Peyer's patch (tissue), 4 donors: Measurements from ENCODE around the gene ATRIP. TPM values are rescaled to one million over a fixed set of nuclear protein-coding genes. Genes with fewer than 3 reads are reported as not detected.

Experiments used
- DNase-seq, 3 donors: peaks; one replicate each; pipeline ENCODE4 v3.0.0-alpha.2; 2017 to 2019
- H3K27ac ChIP-seq, 4 donors: fragments of 200-600 bp; sonication (generic); one replicate each; pipeline ENCODE4 v1.5.1; 2016 to 2019
- H3K27me3 ChIP-seq, 2 donors: fragments of 200-600 bp; sonication (generic); one replicate each; pipeline ENCODE4 v1.5.1; 2019
- H3K36me3 ChIP-seq, 3 donors: fragments of 200-600 bp; sonication (generic); one replicate each; pipeline ENCODE4 v1.5.1; 2016 to 2019
- H3K4me1 ChIP-seq, 4 donors: fragments of 200-600 bp; sonication (generic); one replicate each; pipeline ENCODE4 v1.5.1; 2016 to 2019
- H3K4me3 ChIP-seq, 4 donors: fragments of 200-600 bp; sonication (generic); 1 replicate in 3 of 4; 2 replicates in 1 of 4; pipeline ENCODE4 v1.5.1; 2016 to 2019; ENCODE audit warnings: mild to moderate bottlenecking in 1 of 4
- H3K9me3 ChIP-seq, 4 donors: fragments of 200-600 bp; sonication (generic); one replicate each; pipeline ENCODE4 v1.5.1; 2016 to 2019; ENCODE audit warnings: mild to moderate bottlenecking in 1 of 4
- POLR2A ChIP-seq, 2 donors: fragments of 450-650 bp; IDR thresholded peaks; one replicate each; pipeline ENCODE4 v1.5.1; 2017; ENCODE audit warnings: antibody characterized with exemption in 2 of 2, mild to moderate bottlenecking in 2 of 2, moderate library complexity in 2 of 2
- total RNA-seq, 4 donors: library from RNA; depleted of rRNA; stranded (reverse); fragments of >200 nt; gene quantifications; one replicate each; pipeline ENCODE4 v1.1.0, GENCODE V29; 2016
- TF ChIP-seq, protein P1 (sequence below), 6 experiments: fragments of 450-650 bp in 4 of 6; fragments of 200-600 bp in 2 of 6; sonication (generic) in 1 of 6; IDR thresholded peaks; one replicate each; pipeline ENCODE4 v1.5.1; 2017 to 2019; ENCODE audit warnings: antibody characterized with exemption in 6 of 6, mild to moderate bottlenecking in 3 of 6, moderate library complexity in 1 of 6

ATRIP gene
- total RNA-seq, 4 donors from 2014 or later = 2.6 to 13.2 (median 6.0) TPM

GRCh38 chr3:48505968-48506504 lies 59.5 kb downstream of the ATRIP start:
- DNase-seq = no peak
- no peak for TF ChIP-seq POLR2A (IDR thresholded peaks at IDR 0.05)
- TF ChIP-seq, protein P1, sequence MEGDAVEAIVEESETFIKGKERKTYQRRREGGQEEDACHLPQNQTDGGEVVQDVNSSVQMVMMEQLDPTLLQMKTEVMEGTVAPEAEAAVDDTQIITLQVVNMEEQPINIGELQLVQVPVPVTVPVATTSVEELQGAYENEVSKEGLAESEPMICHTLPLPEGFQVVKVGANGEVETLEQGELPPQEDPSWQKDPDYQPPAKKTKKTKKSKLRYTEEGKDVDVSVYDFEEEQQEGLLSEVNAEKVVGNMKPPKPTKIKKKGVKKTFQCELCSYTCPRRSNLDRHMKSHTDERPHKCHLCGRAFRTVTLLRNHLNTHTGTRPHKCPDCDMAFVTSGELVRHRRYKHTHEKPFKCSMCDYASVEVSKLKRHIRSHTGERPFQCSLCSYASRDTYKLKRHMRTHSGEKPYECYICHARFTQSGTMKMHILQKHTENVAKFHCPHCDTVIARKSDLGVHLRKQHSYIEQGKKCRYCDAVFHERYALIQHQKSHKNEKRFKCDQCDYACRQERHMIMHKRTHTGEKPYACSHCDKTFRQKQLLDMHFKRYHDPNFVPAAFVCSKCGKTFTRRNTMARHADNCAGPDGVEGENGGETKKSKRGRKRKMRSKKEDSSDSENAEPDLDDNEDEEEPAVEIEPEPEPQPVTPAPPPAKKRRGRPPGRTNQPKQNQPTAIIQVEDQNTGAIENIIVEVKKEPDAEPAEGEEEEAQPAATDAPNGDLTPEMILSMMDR (IDR thresholded peaks at IDR 0.05) = no peak
- no peak overlapping the region for H3K4me3 ChIP-seq
- no peaks in the 10 kb centered on the region for H3K9me3 ChIP-seq
- H3K27ac ChIP-seq = no peak overlapping the region
- no peaks in the 10 kb centered on the region for H3K36me3 ChIP-seq
- no peaks in the 10 kb centered on the region for H3K27me3 ChIP-seq
- H3K4me1 ChIP-seq = peaks cover 0 to 12% (median 7%) of the 10 kb centered on the region in 4 donors

- peak; percentile 71 to 88 (median 78) for DNase-seq
- H3K27ac ChIP-seq = no peak overlapping the region
Observed at GRCh38 chr3:48507256-48508061, 60.9 kb downstream of the ATRIP start.

DNA sequence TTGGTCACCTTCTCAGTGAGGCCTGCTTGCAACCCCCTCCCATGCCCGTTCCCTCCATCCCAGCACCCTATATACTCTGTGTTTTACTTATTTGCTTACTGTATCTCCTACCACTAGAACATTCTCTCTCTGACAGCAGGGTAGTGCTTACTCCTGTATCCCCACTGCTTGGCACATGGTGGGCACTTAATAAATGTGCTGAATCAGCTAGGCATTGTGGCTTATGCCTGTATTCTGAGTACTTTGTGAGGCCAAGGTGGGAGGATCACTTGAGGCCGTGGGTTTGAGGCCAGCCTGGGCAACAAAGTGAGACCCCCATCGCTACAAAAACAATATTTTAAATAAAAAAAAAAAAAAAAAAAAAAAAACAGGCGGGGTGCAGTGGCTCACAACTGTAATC lies 65.0 kb downstream of the ATRIP start:
- H3K36me3 ChIP-seq = no peaks in the 10 kb centered on the region
- DNase-seq = no peak
- no peak overlapping the region for H3K27ac ChIP-seq
- H3K4me3 ChIP-seq = no peak overlapping the region
- H3K4me1 ChIP-seq = no peaks in the 10 kb centered on the region
- no peaks in the 10 kb centered on the region for H3K9me3 ChIP-seq
- H3K27me3 ChIP-seq = no peaks in the 10 kb centered on the region
- TF ChIP-seq, protein P1 (IDR thresholded peaks at IDR 0.05) = no peak
- TF ChIP-seq POLR2A (IDR thresholded peaks at IDR 0.05) = no peak

More at GRCh38 chr3:48507256-48508061, 60.9 kb downstream of the ATRIP start:
- Histone ChIP-seq H3K36me3 (no peaks in the 10 kb centered on the region), H3K9me3 (no peaks in the 10 kb centered on the region), H3K4me1 (peaks cover 0 to 12% (median 7%) of the 10 kb centered on the region in 4 donors), H3K27me3 (no peaks in the 10 kb centered on the region), H3K4me3 (no peak overlapping the region)
- no peak for TF ChIP-seq POLR2A (IDR thresholded peaks at IDR 0.05)
- TF ChIP-seq, protein P1 (IDR thresholded peaks at IDR 0.05) = peak; percentile 30 to 71 (median 64)

GRCh38 chr3:48514431-48515227 lies 68.1 kb downstream of the ATRIP start:
- DNase-seq = no peak
- Histone ChIP-seq H3K27ac (no peak overlapping the region), H3K27me3 (no peaks in the 10 kb centered on the region), H3K36me3 (peaks cover 0 to 4% (median 0%) of the 10 kb centered on the region in 3 donors), H3K9me3 (no peaks in the 10 kb centered on the region), H3K4me1 (no peaks in the 10 kb centered on the region), H3K4me3 (no peak overlapping the region)
- TF ChIP-seq POLR2A (IDR thresholded peaks at IDR 0.05) = no peak
- TF ChIP-seq, protein P1 (IDR thresholded peaks at IDR 0.05) = no peak

Other genes with a start within 250 kb of the ATRIP start
- gene CAMP, start 223.2 kb upstream of the ATRIP start, total RNA-seq = not detected
- gene ZNF589, start 205.6 kb upstream of the ATRIP start, total RNA-seq = 10 to 100 TPM in 3 of 4 donors, 1 to 10 TPM in 1; 5.6 to 91.6 (median 14.6) TPM
- gene NME6, start 145.4 kb upstream of the ATRIP start, total RNA-seq = 10 to 100 TPM; 24.0 to 49.6 (median 39.2) TPM
- gene SPINK8, start 113.1 kb upstream of the ATRIP start, total RNA-seq = not detected
- gene FBXW12, start 74.5 kb upstream of the ATRIP start, total RNA-seq = not detected
- 100 to 1,000 TPM; 150 to 455 (median 312) TPM for gene PLXNB1, start 16.7 kb upstream of the ATRIP start, total RNA-seq
- 10 to 100 TPM in 1 of 4 donors, 1 to 10 TPM in 3; 7.4 to 13.1 (median 9.1) TPM for gene CCDC51, start 6.6 kb upstream of the ATRIP start, total RNA-seq
- gene TMA7, start 6.5 kb upstream of the ATRIP start, total RNA-seq = 100 to 1,000 TPM; 142 to 246 (median 153) TPM
- gene SHISA5, start 57.4 kb downstream of the ATRIP start, total RNA-seq = 100 to 1,000 TPM in 3 of 4 donors, 10 to 100 TPM in 1; 60.2 to 149 (median 110) TPM
- gene PFKFB4, start 110.1 kb downstream of the ATRIP start, total RNA-seq = 100 to 1,000 TPM in 1 of 4 donors, 10 to 100 TPM in 3; 14.0 to 131 (median 74.5) TPM
- gene UCN2, start 117.0 kb downstream of the ATRIP start, total RNA-seq = 1 to 10 TPM in 1 of 4 donors, not detected in 3; 1.7 TPM
- 100 to 1,000 TPM in 1 of 4 donors, 10 to 100 TPM in 2, 1 to 10 TPM in 1; 7.5 to 101 (median 21.7) TPM for gene COL7A1, start 148.6 kb downstream of the ATRIP start, total RNA-seq
- gene UQCRC1, start 162.9 kb downstream of the ATRIP start, total RNA-seq = 100 to 1,000 TPM; 313 to 857 (median 761) TPM
- gene TMEM89, start 175.0 kb downstream of the ATRIP start, total RNA-seq = not detected
- 100 to 1,000 TPM; 143 to 249 (median 194) TPM for gene SLC26A6, start 188.7 kb downstream of the ATRIP start, total RNA-seq
- gene CELSR3, start 216.1 kb downstream of the ATRIP start, total RNA-seq = 1 to 10 TPM; 2.3 to 5.0 (median 2.9) TPM
- gene NCKIPSD, start 239.2 kb downstream of the ATRIP start, total RNA-seq = 10 to 100 TPM; 35.7 to 66.8 (median 64.4) TPM